ENCODE results near the gene CAVIN4. TPM values are rescaled to one million over a fixed set of nuclear protein-coding genes. Genes with fewer than 3 reads are reported as not detected.

Gene CAVIN4
- total RNA-seq, 1 experiment from 2014 or later: 0.95 TPM

DNA sequence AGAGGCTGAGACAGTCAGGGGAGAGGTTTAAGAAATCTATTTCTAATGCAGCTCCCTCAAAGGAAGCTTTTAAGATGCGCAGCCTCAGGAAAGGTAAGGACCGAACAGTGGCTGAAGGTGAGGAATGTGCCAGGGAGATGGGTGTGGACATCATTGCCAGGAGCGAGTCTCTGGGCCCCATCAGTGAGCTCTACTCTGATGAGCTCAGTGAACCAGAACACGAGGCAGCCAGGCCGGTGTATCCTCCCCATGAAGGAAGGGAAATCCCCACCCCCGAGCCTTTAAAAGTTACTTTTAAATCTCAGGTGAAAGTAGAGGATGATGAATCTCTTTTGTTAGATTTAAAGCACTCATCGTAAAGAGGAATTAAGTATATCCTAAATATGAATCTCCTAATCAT lies 8.2 kb downstream of the CAVIN4 start:
- CTCF ChIA-PET: no interaction called here

DNA sequence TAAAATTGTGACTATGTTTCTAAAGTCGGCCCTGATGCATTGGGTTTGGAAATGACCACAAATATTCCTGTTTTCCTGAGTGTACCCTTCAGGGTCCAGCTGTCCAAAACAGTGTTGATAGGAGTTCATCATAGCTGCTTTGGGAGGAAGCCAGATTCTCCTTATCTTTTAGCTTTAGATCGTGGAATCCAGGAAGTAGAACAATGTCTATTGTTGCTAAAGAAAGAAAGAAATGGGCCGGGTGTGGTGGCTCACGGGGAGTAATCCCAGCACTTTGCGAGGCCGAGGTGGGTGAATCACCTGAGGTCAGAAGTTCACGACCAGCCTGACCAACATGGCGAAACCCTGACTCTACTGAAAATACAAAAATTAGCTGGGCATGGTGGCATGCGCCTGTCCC lies 9.5 kb downstream of the CAVIN4 start:
- H3K79me2 ChIP-seq (ENCODE audit: low read length): no peaks in the 10 kb centered on the region
- no peaks in the 10 kb centered on the region for H3F3A ChIP-seq (ENCODE audit: low read length, unreplicated experiment)
- intact Hi-C loops (cut with micrococcal nuclease): no loop called here
- H3K27me3 ChIP-seq (ENCODE audit: low read length): no peaks in the 10 kb centered on the region
- H3K4me2 ChIP-seq (ENCODE audit: low read length): peak overlapping the region; percentile 49
- TF ChIP-seq EZH2phosphoT487 (IDR thresholded peaks at IDR 0.05; ENCODE audit: borderline replicate concordance, low read length) (no peak), EZH2 (IDR thresholded peaks at IDR 0.05; ENCODE audit: low read length, unreplicated experiment) (no peak)
- TF ChIP-seq, protein P1, sequence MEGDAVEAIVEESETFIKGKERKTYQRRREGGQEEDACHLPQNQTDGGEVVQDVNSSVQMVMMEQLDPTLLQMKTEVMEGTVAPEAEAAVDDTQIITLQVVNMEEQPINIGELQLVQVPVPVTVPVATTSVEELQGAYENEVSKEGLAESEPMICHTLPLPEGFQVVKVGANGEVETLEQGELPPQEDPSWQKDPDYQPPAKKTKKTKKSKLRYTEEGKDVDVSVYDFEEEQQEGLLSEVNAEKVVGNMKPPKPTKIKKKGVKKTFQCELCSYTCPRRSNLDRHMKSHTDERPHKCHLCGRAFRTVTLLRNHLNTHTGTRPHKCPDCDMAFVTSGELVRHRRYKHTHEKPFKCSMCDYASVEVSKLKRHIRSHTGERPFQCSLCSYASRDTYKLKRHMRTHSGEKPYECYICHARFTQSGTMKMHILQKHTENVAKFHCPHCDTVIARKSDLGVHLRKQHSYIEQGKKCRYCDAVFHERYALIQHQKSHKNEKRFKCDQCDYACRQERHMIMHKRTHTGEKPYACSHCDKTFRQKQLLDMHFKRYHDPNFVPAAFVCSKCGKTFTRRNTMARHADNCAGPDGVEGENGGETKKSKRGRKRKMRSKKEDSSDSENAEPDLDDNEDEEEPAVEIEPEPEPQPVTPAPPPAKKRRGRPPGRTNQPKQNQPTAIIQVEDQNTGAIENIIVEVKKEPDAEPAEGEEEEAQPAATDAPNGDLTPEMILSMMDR (conservative IDR thresholded peaks at IDR 0.05; ENCODE audit: low read depth, low read length): no peak
- peak overlapping the region; percentile 77 for H3K27ac ChIP-seq (ENCODE audit: low read length)
- H3K4me1 ChIP-seq (ENCODE audit: insufficient read depth, low read length): peaks cover 28% of the 10 kb centered on the region
- DNase-seq: peak; percentile 16
- H3K4me3 ChIP-seq (ENCODE audit: low read length): no peak overlapping the region
- ATAC-seq: no peak
- ChIA-PET CTCF (no interaction called here), POLR2A (ENCODE audit: unreplicated experiment) (no interaction called here)
- H3K9ac ChIP-seq (ENCODE audit: low read length): peak overlapping the region; percentile 25; the same call in 1 of the 2 replicates
- H3K9me2 ChIP-seq (replicated peaks; ENCODE audit: low read length): no peaks in the 10 kb centered on the region
- no peaks in the 10 kb centered on the region for H3K36me3 ChIP-seq (ENCODE audit: low read depth, low read length)
- no peaks in the 10 kb centered on the region for H3K9me3 ChIP-seq (ENCODE audit: low read length)
- no peaks in the 10 kb centered on the region for H4K20me1 ChIP-seq (ENCODE audit: low read length)
- no peak overlapping the region for H2AFZ ChIP-seq (ENCODE audit: low read length)
- no TSS peak for BruUV-seq (replicated peaks)

More for the DNA sequence above, 8.2 kb downstream of the CAVIN4 start:
- no peak overlapping the region for H3K4me3 ChIP-seq (ENCODE audit: low read length)
- DNase-seq: no peak
- no peak overlapping the region for H2AFZ ChIP-seq (ENCODE audit: low read length)
- POLR2A ChIA-PET (ENCODE audit: unreplicated experiment): no interaction called here
- intact Hi-C loops (cut with micrococcal nuclease): no loop called here
- no peaks in the 10 kb centered on the region for H3K9me3 ChIP-seq (ENCODE audit: low read length)
- peaks cover 28% of the 10 kb centered on the region for H3K4me1 ChIP-seq (ENCODE audit: insufficient read depth, low read length)
- H3K4me2 ChIP-seq (ENCODE audit: low read length): no peak overlapping the region
- no peaks in the 10 kb centered on the region for H3K79me2 ChIP-seq (ENCODE audit: low read length)
- ATAC-seq: no peak
- no peaks in the 10 kb centered on the region for H4K20me1 ChIP-seq (ENCODE audit: low read length)
- H3K9me2 ChIP-seq (replicated peaks; ENCODE audit: low read length): no peaks in the 10 kb centered on the region
- H3F3A ChIP-seq (ENCODE audit: low read length, unreplicated experiment): no peaks in the 10 kb centered on the region
- H3K36me3 ChIP-seq (ENCODE audit: low read depth, low read length): no peaks in the 10 kb centered on the region
- no TSS peak for BruUV-seq (replicated peaks)
- H3K9ac ChIP-seq (ENCODE audit: low read length): no peak overlapping the region
- H3K27me3 ChIP-seq (ENCODE audit: low read length): no peaks in the 10 kb centered on the region
- no peak for TF ChIP-seq EZH2 (IDR thresholded peaks at IDR 0.05; ENCODE audit: low read length, unreplicated experiment)
- TF ChIP-seq, protein P1 (conservative IDR thresholded peaks at IDR 0.05; ENCODE audit: low read depth, low read length): no peak
- TF ChIP-seq EZH2phosphoT487 (IDR thresholded peaks at IDR 0.05; ENCODE audit: borderline replicate concordance, low read length): no peak
- H3K27ac ChIP-seq (ENCODE audit: low read length): no peak overlapping the region

DNA sequence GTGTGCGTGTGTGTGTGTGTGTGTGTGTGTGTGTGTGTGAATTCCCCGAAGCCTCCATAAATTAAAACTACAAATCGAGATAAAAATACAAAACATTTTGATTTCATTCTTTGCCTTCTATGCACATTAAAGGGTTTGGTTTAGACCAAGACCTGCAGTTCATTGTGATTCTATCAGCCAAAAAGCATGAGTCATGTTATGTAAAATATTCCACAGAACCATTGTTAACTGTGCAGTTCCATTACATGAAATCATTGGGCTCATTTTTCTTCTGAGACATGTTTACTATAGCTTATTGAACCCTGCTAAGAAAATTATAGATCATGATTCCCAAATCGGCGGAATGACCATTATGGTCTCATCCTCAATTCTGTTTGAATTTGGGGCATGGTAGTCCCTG lies 11.7 kb downstream of the CAVIN4 start:
- TF ChIP-seq, protein P1 (conservative IDR thresholded peaks at IDR 0.05; ENCODE audit: low read depth, low read length): no peak
- TF ChIP-seq EZH2 (IDR thresholded peaks at IDR 0.05; ENCODE audit: low read length, unreplicated experiment) (no peak), EZH2phosphoT487 (IDR thresholded peaks at IDR 0.05; ENCODE audit: borderline replicate concordance, low read length) (no peak)
- Histone ChIP-seq H3K9me2 (replicated peaks; ENCODE audit: low read length) (no peaks in the 10 kb centered on the region), H3K4me2 (ENCODE audit: low read length) (peak overlapping the region; percentile 19; the same call in 1 of the 2 replicates), H3K9me3 (ENCODE audit: low read length) (no peaks in the 10 kb centered on the region), H3K79me2 (ENCODE audit: low read length) (no peaks in the 10 kb centered on the region), H3K9ac (ENCODE audit: low read length) (no peak overlapping the region), H3K27ac (ENCODE audit: low read length) (peak overlapping the region; percentile 13; the same call in 1 of the 2 replicates), H3K4me3 (ENCODE audit: low read length) (no peak overlapping the region), H3K27me3 (ENCODE audit: low read length) (no peaks in the 10 kb centered on the region), H2AFZ (ENCODE audit: low read length) (no peak overlapping the region), H3K36me3 (ENCODE audit: low read depth, low read length) (no peaks in the 10 kb centered on the region), H4K20me1 (ENCODE audit: low read length) (no peaks in the 10 kb centered on the region), H3K4me1 (ENCODE audit: insufficient read depth, low read length) (peaks cover 28% of the 10 kb centered on the region), H3F3A (ENCODE audit: low read length, unreplicated experiment) (no peaks in the 10 kb centered on the region)
- intact Hi-C loops (cut with micrococcal nuclease): no loop called here
- ChIA-PET POLR2A (ENCODE audit: unreplicated experiment) (no interaction called here), CTCF (no interaction called here)
- ATAC-seq (peak; percentile 61), DNase-seq (peak; percentile 55)
- BruUV-seq (replicated peaks): no TSS peak
